ENCODE measurements around the gene ARG2.
"Not testable (repeated sequence)": the region's sequence is repeated elsewhere in the genome, so short reads cannot be mapped to it uniquely, and the experiment has no call there.

The ARG2 gene

GRCh38 chr14:67622675-67623074 lies 3.0 kb downstream of the ARG2 start:
- TF ChIP-seq CTCF (IDR thresholded peaks at IDR 0.05; ENCODE audit: insufficient read depth, low read depth, low read length, missing control alignments) = no peak
- no peak overlapping the region for H3K4me3 ChIP-seq (ENCODE audit: low read length)
- peak; percentile 81 for DNase-seq (ENCODE audit: low read depth)

GRCh38 chr14:67623114-67623513 lies 3.4 kb downstream of the ARG2 start:
- no peak overlapping the region for H3K4me3 ChIP-seq (ENCODE audit: low read length)
- TF ChIP-seq CTCF (IDR thresholded peaks at IDR 0.05; ENCODE audit: insufficient read depth, low read depth, low read length, missing control alignments) = no peak
- DNase-seq (ENCODE audit: low read depth) = peak; percentile 96

DNA sequence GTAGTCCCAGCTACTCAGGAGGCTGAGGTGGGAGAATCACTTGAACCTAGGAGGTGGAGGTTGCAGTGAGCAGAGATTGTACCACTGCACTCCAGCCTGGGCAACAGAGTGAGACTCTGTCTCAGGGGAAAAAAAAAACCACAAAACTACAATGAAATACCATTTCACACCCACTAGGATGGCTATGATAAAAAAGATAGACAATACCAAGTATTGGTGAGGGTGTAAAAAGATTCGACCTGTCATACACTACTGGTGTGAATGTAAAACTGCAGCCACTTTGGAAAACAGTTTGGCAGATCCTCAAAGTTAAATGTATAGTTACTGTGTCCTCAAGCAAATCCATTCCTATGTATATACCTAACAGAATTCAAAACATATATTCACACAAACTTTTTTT lies 6.4 kb downstream of the ARG2 start:
- H3K4me3 ChIP-seq (ENCODE audit: low read length) = not testable (repeated sequence)

GRCh38 chr14:67627519-67627918 lies 7.8 kb downstream of the ARG2 start:
- no peak for TF ChIP-seq CTCF (IDR thresholded peaks at IDR 0.05; ENCODE audit: insufficient read depth, low read depth, low read length, missing control alignments)
- no peak for DNase-seq (ENCODE audit: low read depth)
- no peak overlapping the region for H3K4me3 ChIP-seq (ENCODE audit: low read length)

More for the DNA sequence above, 6.4 kb downstream of the ARG2 start:
- DNase-seq (ENCODE audit: low read depth) = not testable (repeated sequence)

GRCh38 chr14:67630186-67630585 lies 10.5 kb downstream of the ARG2 start:
- no peak overlapping the region for H3K4me3 ChIP-seq (ENCODE audit: low read length)
- no peak for DNase-seq (ENCODE audit: low read depth)
- TF ChIP-seq CTCF (IDR thresholded peaks at IDR 0.05; ENCODE audit: insufficient read depth, low read depth, low read length, missing control alignments) = no peak

DNA sequence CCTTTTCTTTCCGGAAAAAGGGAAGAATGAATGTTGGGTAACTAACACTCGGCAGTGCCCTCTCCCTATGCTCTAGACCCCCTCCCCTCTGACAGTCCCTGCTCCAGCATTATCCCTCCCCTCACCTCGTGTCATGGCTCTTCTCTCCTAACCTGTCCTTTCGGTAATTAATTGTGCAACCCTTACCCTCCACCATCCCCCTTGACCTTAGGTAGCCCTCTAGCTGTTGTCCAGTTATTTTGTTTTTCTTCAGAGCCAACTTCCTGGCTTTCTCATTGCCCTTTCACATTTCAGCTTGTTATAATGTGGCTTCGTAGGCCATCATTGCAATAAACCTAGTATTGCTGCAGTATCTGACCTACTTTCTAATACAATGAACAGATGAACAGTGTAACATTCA lies 11.2 kb downstream of the ARG2 start:
- no peak for TF ChIP-seq CTCF (IDR thresholded peaks at IDR 0.05; ENCODE audit: insufficient read depth, low read depth, low read length, missing control alignments)
- DNase-seq (ENCODE audit: low read depth) = no peak
- H3K4me3 ChIP-seq (ENCODE audit: low read length) = no peak overlapping the region

DNA sequence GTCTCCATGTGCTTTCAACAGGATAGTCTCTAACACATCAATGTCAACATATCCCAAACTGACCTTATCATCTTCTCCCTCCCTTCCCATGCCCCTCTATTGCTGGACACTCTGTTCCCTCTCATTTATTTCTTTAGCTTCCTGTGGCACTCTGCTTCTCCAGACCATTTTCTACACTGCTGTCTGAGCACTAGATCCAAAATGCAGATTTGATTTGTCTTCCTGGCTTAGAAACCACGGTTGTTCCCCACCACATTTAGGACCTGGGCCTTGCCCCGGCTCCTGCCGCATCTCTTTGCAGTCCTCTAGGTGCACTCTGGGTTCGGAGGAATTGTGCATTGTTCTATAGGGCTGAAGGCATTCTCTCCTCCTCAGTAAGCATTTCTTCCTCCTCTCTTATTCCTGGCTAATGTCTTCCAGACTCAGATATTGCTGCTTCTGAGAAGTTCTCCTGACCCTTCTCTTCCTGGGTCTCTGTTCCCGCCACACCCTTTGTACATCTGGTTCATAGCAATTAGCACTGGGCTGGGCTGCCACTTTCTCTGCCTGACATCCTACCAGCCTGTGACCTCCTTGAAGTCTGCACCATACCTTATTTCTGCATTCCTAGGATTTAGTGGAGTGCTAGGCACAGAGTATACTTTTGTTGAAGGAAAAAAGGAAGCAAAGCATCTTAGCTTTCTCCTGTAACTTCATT lies 13.9 kb downstream of the ARG2 start:
- H3K4me3 ChIP-seq (ENCODE audit: low read length) = no peak overlapping the region
- TF ChIP-seq CTCF (IDR thresholded peaks at IDR 0.05; ENCODE audit: insufficient read depth, low read depth, low read length, missing control alignments) = no peak
- DNase-seq (ENCODE audit: low read depth) = no peak
